NCI-H446 (cell line): Measurements from ENCODE around the gene UGT2B10.
"Not testable (repeated sequence)": the region's sequence is repeated elsewhere in the genome, so short reads cannot be mapped to it uniquely, and the experiment has no call there.

ENCODE experiments used
- DNase-seq, 2 experiments: peaks; one replicate each; lab custom pipeline; 2025; lab: John Stamatoyannopoulos, UW

The UGT2B10 gene

GRCh38 chr4:68815617-68816409 is at the start of gene UGT2B10:
Gene UGT2B10, plus strand, starts transcription at chr4:68815994. Its CDS starts 26 bp downstream, at chr4:68816020.
- not testable (repeated sequence) for DNase-seq

GRCh38 chr4:68771836-68772235 is 44.0 kb upstream of the UGT2B10 start:
- not testable (repeated sequence) for DNase-seq

GRCh38 chr4:68773699-68774098 is 42.1 kb upstream of the UGT2B10 start:
- DNase-seq = no peak

- no peak for DNase-seq
Measured at GRCh38 chr4:68780232-68780631, 35.6 kb upstream of the UGT2B10 start.

- no peak for DNase-seq
Measured at GRCh38 chr4:68797048-68797447, 18.7 kb upstream of the UGT2B10 start.

- no peak for DNase-seq
Measured at GRCh38 chr4:68797618-68798017, 18.2 kb upstream of the UGT2B10 start.

GRCh38 chr4:68803013-68803412 is 12.8 kb upstream of the UGT2B10 start:
- DNase-seq = no peak

- no peak for DNase-seq
Measured at GRCh38 chr4:68808060-68808459, 7.7 kb upstream of the UGT2B10 start.

GRCh38 chr4:68810919-68811318 is 4.9 kb upstream of the UGT2B10 start:
- no peak for DNase-seq

GRCh38 chr4:68816410-68817265 is 844 bp downstream of the UGT2B10 start:
- not testable (repeated sequence) for DNase-seq

- no peak for DNase-seq
Measured at GRCh38 chr4:68817386-68817785, 1.6 kb downstream of the UGT2B10 start.

GRCh38 chr4:68818030-68818462 is 2.3 kb downstream of the UGT2B10 start:
- not testable (repeated sequence) for DNase-seq

GRCh38 chr4:68831642-68832041 is 15.8 kb downstream of the UGT2B10 start:
- DNase-seq = no peak

GRCh38 chr4:68850293-68850692 is 34.5 kb downstream of the UGT2B10 start:
- DNase-seq = no peak

- DNase-seq = no peak
Measured at GRCh38 chr4:68855771-68856170, 40.0 kb downstream of the UGT2B10 start.

- DNase-seq = no peak
Measured at GRCh38 chr4:68858039-68858438, 42.2 kb downstream of the UGT2B10 start.

- no peak for DNase-seq
Measured at GRCh38 chr4:68859655-68860054, 43.9 kb downstream of the UGT2B10 start.

GRCh38 chr4:68861057-68861456 is 45.3 kb downstream of the UGT2B10 start:
- no peak for DNase-seq

GRCh38 chr4:68864438-68865187 is 48.8 kb downstream of the UGT2B10 start:
- DNase-seq = no peak

GRCh38 chr4:68865188-68865638 is 49.4 kb downstream of the UGT2B10 start:
- no peak for DNase-seq

GRCh38 chr4:68865760-68866159 is 50.0 kb downstream of the UGT2B10 start:
- no peak for DNase-seq

- DNase-seq = no peak
Measured at GRCh38 chr4:68869274-68869773, 53.5 kb downstream of the UGT2B10 start.
